ENCODE measurements around the gene KISS1.

KISS1 gene

GRCh38 chr1:204216880-204217647 is 20.8 kb upstream of the KISS1 start:
- no peak for DNase-seq

GRCh38 chr1:204216236-204216635 is 19.9 kb upstream of the KISS1 start:
- DNase-seq: no peak

- DNase-seq: peak; percentile 36
These were observed 17.7 kb upstream of the KISS1 start, which contains the start of gene GOLT1A for GRCh38 chr1:204213668-204214662. TSS of gene GOLT1A (minus strand) at chr1:204213988. CDS start at chr1:204213906, 82 bp downstream.

- no peak for DNase-seq
These were observed 16.4 kb upstream of the KISS1 start for GRCh38 chr1:204212715-204213114.

- DNase-seq: no peak
These were observed 14.8 kb upstream of the KISS1 start for GRCh38 chr1:204211046-204211445.

- no peak for DNase-seq
These were observed 10.9 kb upstream of the KISS1 start for GRCh38 chr1:204207136-204207616.

GRCh38 chr1:204206121-204206520 is 9.8 kb upstream of the KISS1 start:
- no peak for DNase-seq

GRCh38 chr1:204205486-204205885 is 9.2 kb upstream of the KISS1 start:
- no peak for DNase-seq

- no peak for DNase-seq
These were observed 8.7 kb upstream of the KISS1 start for GRCh38 chr1:204204944-204205343.

GRCh38 chr1:204203206-204203767 is 7.0 kb upstream of the KISS1 start:
- DNase-seq: no peak

- no peak for DNase-seq
These were observed 6.2 kb upstream of the KISS1 start for GRCh38 chr1:204202481-204202880.

GRCh38 chr1:204201348-204202040 is 5.2 kb upstream of the KISS1 start:
- DNase-seq: no peak

- no peak for DNase-seq
These were observed 3.3 kb upstream of the KISS1 start for GRCh38 chr1:204199579-204199978.

- no peak for DNase-seq
These were observed 2.4 kb upstream of the KISS1 start for GRCh38 chr1:204198348-204199340.

- DNase-seq: no peak
These were observed 777 bp upstream of the KISS1 start for GRCh38 chr1:204197068-204197467.

GRCh38 chr1:204194771-204195170 is 1.5 kb downstream of the KISS1 start:
- DNase-seq: no peak

GRCh38 chr1:204194080-204194479 is 2.2 kb downstream of the KISS1 start:
- DNase-seq: no peak

GRCh38 chr1:204192589-204193352 is 3.5 kb downstream of the KISS1 start:
- no peak for DNase-seq

- no peak for DNase-seq
These were observed 4.2 kb downstream of the KISS1 start for GRCh38 chr1:204192046-204192445.

- DNase-seq: no peak
These were observed 4.8 kb downstream of the KISS1 start for GRCh38 chr1:204191456-204191855.
